ENCODE results near the gene PER2.

GRCh38 chr2:238240757-238241711, 47.4 kb downstream of the PER2 start:
- TF ChIP-seq CTCF (IDR thresholded peaks at IDR 0.05) (no peak), POLR2A (IDR thresholded peaks at IDR 0.05) (no peak)
